Neural cell (in vitro differentiated cells): ENCODE results near the gene SKAP1.

Experiments
- EZH2 ChIP-seq: fragments of 200-600, 300-800 bp; shearing (Covaris generic), sonication (generic); IDR thresholded peaks from 2 replicates; pipeline ENCODE4 v1.6.1; 2014; ENCODE audit warnings: antibody characterized with exemption, low read length, borderline replicate concordance, mild to moderate bottlenecking; ENCODE audit not compliant: insufficient read depth, poor library complexity, severe bottlenecking
- MXI1 ChIP-seq: fragments of 450-650 bp; conservative IDR thresholded peaks from 2 replicates; pipeline ENCODE4 v1.6.1; 2014; ENCODE audit warnings: antibody characterized with exemption, mild to moderate bottlenecking; ENCODE audit not compliant: poor library complexity, severe bottlenecking
- POLR2AphosphoS5 ChIP-seq: IDR thresholded peaks from 2 replicates; pipeline ENCODE4 v1.6.1; 2012
- TF ChIP-seq, protein P1 (sequence below): fragments of 450-650 bp; IDR thresholded peaks from 2 replicates; pipeline ENCODE4 v1.5.1; 2014; ENCODE audit warnings: antibody characterized with exemption, mild to moderate bottlenecking, moderate library complexity; ENCODE audit not compliant: poor library complexity, severe bottlenecking
- TF ChIP-seq, protein P2 (sequence below): IDR thresholded peaks from 2 replicates; pipeline ENCODE4 v1.6.1; 2012; ENCODE audit warnings: borderline replicate concordance

DNA sequence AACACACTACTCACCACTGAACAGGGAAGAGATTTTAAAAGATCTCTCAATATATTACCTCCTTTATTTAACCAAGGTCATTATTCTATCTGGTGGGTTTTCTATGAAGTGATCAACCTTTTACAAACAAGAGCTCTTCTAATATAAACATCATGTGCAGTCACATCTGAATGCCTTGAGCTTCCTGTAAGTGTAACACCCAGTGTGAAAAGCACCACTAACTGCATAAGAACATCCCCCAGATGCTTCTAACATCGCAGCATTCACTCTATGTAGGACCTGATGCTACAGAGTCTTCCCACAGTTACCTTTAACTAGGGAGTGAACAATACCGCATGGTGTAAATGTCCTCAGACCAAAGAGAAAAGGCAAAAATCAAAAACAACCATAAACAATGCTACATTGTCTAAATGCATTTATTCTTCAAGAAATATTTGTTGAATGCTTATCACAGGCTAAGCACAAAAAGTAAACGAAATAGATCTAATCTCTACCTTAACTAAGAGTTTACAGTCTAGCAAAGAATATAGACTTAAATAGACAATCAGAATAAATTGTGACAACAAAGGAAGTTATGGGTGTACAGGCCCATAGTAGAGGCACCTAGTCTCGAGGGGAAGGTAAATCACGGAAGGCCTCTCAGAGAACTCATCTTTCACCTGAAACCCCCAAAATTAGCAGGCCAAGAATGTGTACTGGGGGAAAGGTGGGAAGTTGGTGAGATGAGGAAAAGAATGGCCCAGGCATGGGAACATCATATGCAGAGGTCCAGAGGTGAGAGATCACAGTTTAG lies 16.2 kb downstream of the SKAP1 start:
- TF ChIP-seq POLR2AphosphoS5 (no peak), EZH2 (no peak), MXI1 (no peak)
- TF ChIP-seq, protein P1, sequence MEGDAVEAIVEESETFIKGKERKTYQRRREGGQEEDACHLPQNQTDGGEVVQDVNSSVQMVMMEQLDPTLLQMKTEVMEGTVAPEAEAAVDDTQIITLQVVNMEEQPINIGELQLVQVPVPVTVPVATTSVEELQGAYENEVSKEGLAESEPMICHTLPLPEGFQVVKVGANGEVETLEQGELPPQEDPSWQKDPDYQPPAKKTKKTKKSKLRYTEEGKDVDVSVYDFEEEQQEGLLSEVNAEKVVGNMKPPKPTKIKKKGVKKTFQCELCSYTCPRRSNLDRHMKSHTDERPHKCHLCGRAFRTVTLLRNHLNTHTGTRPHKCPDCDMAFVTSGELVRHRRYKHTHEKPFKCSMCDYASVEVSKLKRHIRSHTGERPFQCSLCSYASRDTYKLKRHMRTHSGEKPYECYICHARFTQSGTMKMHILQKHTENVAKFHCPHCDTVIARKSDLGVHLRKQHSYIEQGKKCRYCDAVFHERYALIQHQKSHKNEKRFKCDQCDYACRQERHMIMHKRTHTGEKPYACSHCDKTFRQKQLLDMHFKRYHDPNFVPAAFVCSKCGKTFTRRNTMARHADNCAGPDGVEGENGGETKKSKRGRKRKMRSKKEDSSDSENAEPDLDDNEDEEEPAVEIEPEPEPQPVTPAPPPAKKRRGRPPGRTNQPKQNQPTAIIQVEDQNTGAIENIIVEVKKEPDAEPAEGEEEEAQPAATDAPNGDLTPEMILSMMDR: no peak
- TF ChIP-seq, protein P2, sequence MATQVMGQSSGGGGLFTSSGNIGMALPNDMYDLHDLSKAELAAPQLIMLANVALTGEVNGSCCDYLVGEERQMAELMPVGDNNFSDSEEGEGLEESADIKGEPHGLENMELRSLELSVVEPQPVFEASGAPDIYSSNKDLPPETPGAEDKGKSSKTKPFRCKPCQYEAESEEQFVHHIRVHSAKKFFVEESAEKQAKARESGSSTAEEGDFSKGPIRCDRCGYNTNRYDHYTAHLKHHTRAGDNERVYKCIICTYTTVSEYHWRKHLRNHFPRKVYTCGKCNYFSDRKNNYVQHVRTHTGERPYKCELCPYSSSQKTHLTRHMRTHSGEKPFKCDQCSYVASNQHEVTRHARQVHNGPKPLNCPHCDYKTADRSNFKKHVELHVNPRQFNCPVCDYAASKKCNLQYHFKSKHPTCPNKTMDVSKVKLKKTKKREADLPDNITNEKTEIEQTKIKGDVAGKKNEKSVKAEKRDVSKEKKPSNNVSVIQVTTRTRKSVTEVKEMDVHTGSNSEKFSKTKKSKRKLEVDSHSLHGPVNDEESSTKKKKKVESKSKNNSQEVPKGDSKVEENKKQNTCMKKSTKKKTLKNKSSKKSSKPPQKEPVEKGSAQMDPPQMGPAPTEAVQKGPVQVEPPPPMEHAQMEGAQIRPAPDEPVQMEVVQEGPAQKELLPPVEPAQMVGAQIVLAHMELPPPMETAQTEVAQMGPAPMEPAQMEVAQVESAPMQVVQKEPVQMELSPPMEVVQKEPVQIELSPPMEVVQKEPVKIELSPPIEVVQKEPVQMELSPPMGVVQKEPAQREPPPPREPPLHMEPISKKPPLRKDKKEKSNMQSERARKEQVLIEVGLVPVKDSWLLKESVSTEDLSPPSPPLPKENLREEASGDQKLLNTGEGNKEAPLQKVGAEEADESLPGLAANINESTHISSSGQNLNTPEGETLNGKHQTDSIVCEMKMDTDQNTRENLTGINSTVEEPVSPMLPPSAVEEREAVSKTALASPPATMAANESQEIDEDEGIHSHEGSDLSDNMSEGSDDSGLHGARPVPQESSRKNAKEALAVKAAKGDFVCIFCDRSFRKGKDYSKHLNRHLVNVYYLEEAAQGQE: no peak
